Germinal center (tissue), 1 donor: ENCODE data around the gene CCDC30.

ENCODE experiments used
- DNase-seq: peaks from one replicate; pipeline ENCODE4 v3.0.0; 2012; ENCODE audit warnings: mixed read lengths, low spot score

CCDC30 gene

GRCh38 chr1:42462828-42463763 lies at the start of gene CCDC30:
Gene CCDC30, plus strand, starts transcription at chr1:42463286. Its CDS starts 17,266 bp downstream, at chr1:42480552.
- DNase-seq = peak; percentile 98

GRCh38 chr1:42414551-42415496 lies 48.3 kb upstream of the CCDC30 start:
- DNase-seq = no peak

GRCh38 chr1:42417166-42417565 lies 45.9 kb upstream of the CCDC30 start:
- no peak for DNase-seq

GRCh38 chr1:42418516-42418915 lies 44.6 kb upstream of the CCDC30 start:
- DNase-seq = no peak

GRCh38 chr1:42419126-42419821 lies 43.8 kb upstream of the CCDC30 start:
- DNase-seq = no peak

GRCh38 chr1:42420121-42420520 lies 43.0 kb upstream of the CCDC30 start:
- no peak for DNase-seq

- DNase-seq = no peak
Observed at GRCh38 chr1:42420911-42421585, 42.0 kb upstream of the CCDC30 start.

GRCh38 chr1:42422737-42423136 lies 40.3 kb upstream of the CCDC30 start:
- DNase-seq = no peak

- no peak for DNase-seq
Observed at GRCh38 chr1:42423681-42424080, 39.4 kb upstream of the CCDC30 start.

GRCh38 chr1:42424201-42424600 lies 38.9 kb upstream of the CCDC30 start:
- no peak for DNase-seq

GRCh38 chr1:42427240-42427639 lies 35.8 kb upstream of the CCDC30 start:
- no peak for DNase-seq

GRCh38 chr1:42429603-42430002 lies 33.5 kb upstream of the CCDC30 start:
- DNase-seq = no peak

- DNase-seq = no peak
Observed at GRCh38 chr1:42430286-42431135, 32.6 kb upstream of the CCDC30 start.

- DNase-seq = no peak
Observed at GRCh38 chr1:42431514-42431913, 31.6 kb upstream of the CCDC30 start.

- no peak for DNase-seq
Observed at GRCh38 chr1:42432714-42433113, 30.4 kb upstream of the CCDC30 start.

- DNase-seq = no peak
Observed at GRCh38 chr1:42433369-42433768, 29.7 kb upstream of the CCDC30 start.

- DNase-seq = no peak
Observed at GRCh38 chr1:42434340-42434739, 28.7 kb upstream of the CCDC30 start.

GRCh38 chr1:42439940-42440339 lies 23.1 kb upstream of the CCDC30 start:
- DNase-seq = no peak

- DNase-seq = no peak
Observed at GRCh38 chr1:42442662-42443061, 20.4 kb upstream of the CCDC30 start.

GRCh38 chr1:42449256-42449655 lies 13.8 kb upstream of the CCDC30 start:
- no peak for DNase-seq

GRCh38 chr1:42450061-42450460 lies 13.0 kb upstream of the CCDC30 start:
- no peak for DNase-seq
